ENCODE measurements around the gene IGFALS.

The IGFALS gene

DNA sequence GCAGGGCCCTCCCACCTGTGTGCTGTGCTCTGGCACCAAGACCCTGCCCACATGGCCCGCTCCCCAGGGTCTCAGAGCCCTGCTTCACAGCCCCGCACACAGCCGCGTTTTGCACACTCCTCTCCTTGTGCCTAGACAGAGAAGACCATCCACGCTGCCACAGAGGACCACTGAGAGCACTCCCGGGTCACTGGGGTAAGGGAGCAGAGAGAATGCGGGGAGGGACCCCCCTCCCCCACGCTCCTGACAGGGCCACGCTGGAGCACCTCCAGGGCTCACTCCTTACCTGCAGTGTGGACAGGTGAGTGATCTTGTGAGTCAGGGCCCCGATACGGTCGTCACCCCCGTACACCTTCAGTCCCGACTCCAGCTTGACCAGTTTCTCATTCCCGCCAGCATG lies 26.1 kb upstream of the IGFALS start:
- Mint-ChIP-seq H3K4me1 (peaks cover 3% of the 10 kb centered on the region), H3K9me3 (no peaks in the 10 kb centered on the region), H3K36me3 (ENCODE audit: low read depth) (peaks cover 7% of the 10 kb centered on the region), H3K27me3 (ENCODE audit: low read depth) (no peaks in the 10 kb centered on the region), H3K27ac (no peak overlapping the region), H3K4me3 (no peak overlapping the region)
- TF ChIP-seq CTCF (IDR thresholded peaks at IDR 0.05; ENCODE audit: unreplicated experiment in 3 of 3), result no peak

DNA sequence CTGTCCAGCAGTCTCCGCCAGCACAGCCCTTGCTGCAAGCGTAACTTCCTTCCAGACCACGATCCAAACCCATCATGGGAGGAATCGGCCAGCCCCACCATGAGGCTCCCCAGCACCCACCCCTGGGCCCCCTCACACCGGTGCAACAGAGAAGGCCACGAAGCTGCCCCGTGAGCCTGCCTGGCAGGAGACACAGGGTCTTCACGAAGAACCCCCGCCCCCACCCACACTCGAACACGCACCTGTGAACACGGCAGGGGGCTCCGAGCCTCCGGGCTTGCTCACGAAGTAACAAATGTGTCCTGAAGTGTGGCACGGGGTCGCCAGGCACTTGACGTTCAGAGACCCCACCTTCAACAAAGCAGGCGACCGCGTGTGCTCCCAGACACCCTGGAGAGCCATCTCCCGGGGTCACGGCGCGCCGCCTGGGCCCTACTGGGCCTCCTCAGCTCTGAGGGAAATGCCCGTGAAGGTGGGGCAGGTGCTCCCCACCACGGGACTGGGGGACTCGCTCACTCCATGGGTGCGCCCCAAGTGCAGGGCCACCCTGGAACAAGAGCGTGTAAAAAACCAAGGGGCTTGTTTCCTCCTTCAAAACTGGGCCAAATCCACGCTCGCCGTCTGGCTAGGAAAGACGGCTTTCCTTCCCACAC lies 25.5 kb upstream of the IGFALS start:
- H3K4me1 Mint-ChIP-seq, result no peaks in the 10 kb centered on the region
- no peaks in the 10 kb centered on the region for H3K9me3 Mint-ChIP-seq
- H3K36me3 Mint-ChIP-seq (ENCODE audit: low read depth), result peaks cover 7% of the 10 kb centered on the region
- no peaks in the 10 kb centered on the region for H3K27me3 Mint-ChIP-seq (ENCODE audit: low read depth)
- H3K4me3 Mint-ChIP-seq, result no peak overlapping the region
- H3K27ac Mint-ChIP-seq, result no peak overlapping the region
- no peak for TF ChIP-seq CTCF (IDR thresholded peaks at IDR 0.05; ENCODE audit: unreplicated experiment in 3 of 3)

GRCh38 chr16:1818204-1818872 lies 24.8 kb upstream of the IGFALS start:
- Mint-ChIP-seq H3K27me3 (ENCODE audit: low read depth) (no peaks in the 10 kb centered on the region), H3K36me3 (ENCODE audit: low read depth) (peaks cover 14% of the 10 kb centered on the region), H3K4me1 (no peaks in the 10 kb centered on the region), H3K9me3 (no peaks in the 10 kb centered on the region), H3K4me3 (no peak overlapping the region), H3K27ac (no peak overlapping the region)
- TF ChIP-seq CTCF (IDR thresholded peaks at IDR 0.05; ENCODE audit: unreplicated experiment in 3 of 3), result no peak

DNA sequence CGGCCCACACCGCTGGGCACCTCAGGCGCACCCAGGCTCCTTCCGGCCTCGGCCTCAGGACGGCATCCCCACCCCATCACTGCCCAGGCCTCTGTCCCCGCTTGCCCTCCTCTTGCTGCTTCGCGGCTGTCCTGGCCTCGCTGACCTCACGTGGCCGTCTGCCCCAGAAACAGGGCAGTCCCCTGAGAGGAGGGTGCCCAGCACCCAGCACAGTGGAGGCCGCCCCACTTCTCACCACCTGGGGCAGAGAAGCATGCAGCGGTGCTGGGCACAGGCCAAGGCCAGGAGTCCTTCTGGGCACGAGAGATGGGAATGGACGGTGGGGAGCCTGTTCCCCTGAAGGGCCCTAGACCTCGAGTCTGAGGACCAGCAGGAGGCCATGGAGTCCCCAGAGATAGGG lies 24.2 kb upstream of the IGFALS start:
- Mint-ChIP-seq H3K9me3 (no peaks in the 10 kb centered on the region), H3K36me3 (ENCODE audit: low read depth) (peaks cover 16% of the 10 kb centered on the region), H3K4me1 (no peaks in the 10 kb centered on the region), H3K27me3 (ENCODE audit: low read depth) (no peaks in the 10 kb centered on the region), H3K4me3 (no peak overlapping the region), H3K27ac (no peak overlapping the region)
- TF ChIP-seq CTCF (IDR thresholded peaks at IDR 0.05; ENCODE audit: unreplicated experiment in 3 of 3), result no peak

GRCh38 chr16:1817276-1817589 lies 23.7 kb upstream of the IGFALS start:
- Mint-ChIP-seq H3K36me3 (ENCODE audit: low read depth) (peaks cover 16% of the 10 kb centered on the region), H3K27ac (no peak overlapping the region), H3K9me3 (no peaks in the 10 kb centered on the region), H3K4me3 (no peak overlapping the region), H3K27me3 (ENCODE audit: low read depth) (no peaks in the 10 kb centered on the region), H3K4me1 (no peaks in the 10 kb centered on the region)
- TF ChIP-seq CTCF (IDR thresholded peaks at IDR 0.05; ENCODE audit: unreplicated experiment in 3 of 3), result no peak
